Subcutaneous adipose tissue (tissue), 4 donors: ENCODE data around the gene LONP2. TPM values are rescaled to one million over a fixed set of nuclear protein-coding genes. Genes with fewer than 3 reads are reported as not detected.

Source experiments
- total RNA-seq, 4 donors: library from RNA; depleted of rRNA; stranded (reverse); fragments of >200 nt; gene quantifications; one replicate each; pipeline ENCODE4 v1.1.0, GENCODE V29; 2016
- TF ChIP-seq, protein P1 (sequence below): fragments of 450-650 bp; IDR thresholded peaks from one replicate; pipeline ENCODE4 v1.5.1; 2016; ENCODE audit warnings: low read depth, mild to moderate bottlenecking, control low read depth, antibody characterized with exemption, moderate library complexity

Gene LONP2
- total RNA-seq, 4 donors from 2014 or later, result 48.8 to 69.1 (median 55.1) TPM

DNA sequence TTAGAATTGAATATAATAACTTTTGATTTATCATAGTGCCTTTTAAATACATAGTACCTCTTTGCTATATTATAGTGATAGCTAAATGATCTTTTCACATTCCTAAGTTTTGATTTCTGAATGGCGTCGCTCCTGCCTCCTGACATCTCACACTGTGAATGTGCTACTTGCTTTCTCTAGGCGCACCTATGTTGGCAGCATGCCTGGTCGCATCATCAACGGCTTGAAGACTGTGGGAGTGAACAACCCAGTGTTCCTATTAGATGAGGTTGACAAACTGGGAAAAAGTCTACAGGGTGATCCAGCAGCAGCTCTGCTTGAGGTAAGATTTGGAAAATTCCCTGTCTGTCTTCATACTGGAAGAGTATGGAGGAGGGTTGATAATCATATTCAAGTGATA lies 33.1 kb downstream of the LONP2 start:
- TF ChIP-seq, protein P1, sequence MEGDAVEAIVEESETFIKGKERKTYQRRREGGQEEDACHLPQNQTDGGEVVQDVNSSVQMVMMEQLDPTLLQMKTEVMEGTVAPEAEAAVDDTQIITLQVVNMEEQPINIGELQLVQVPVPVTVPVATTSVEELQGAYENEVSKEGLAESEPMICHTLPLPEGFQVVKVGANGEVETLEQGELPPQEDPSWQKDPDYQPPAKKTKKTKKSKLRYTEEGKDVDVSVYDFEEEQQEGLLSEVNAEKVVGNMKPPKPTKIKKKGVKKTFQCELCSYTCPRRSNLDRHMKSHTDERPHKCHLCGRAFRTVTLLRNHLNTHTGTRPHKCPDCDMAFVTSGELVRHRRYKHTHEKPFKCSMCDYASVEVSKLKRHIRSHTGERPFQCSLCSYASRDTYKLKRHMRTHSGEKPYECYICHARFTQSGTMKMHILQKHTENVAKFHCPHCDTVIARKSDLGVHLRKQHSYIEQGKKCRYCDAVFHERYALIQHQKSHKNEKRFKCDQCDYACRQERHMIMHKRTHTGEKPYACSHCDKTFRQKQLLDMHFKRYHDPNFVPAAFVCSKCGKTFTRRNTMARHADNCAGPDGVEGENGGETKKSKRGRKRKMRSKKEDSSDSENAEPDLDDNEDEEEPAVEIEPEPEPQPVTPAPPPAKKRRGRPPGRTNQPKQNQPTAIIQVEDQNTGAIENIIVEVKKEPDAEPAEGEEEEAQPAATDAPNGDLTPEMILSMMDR, result no peak

DNA sequence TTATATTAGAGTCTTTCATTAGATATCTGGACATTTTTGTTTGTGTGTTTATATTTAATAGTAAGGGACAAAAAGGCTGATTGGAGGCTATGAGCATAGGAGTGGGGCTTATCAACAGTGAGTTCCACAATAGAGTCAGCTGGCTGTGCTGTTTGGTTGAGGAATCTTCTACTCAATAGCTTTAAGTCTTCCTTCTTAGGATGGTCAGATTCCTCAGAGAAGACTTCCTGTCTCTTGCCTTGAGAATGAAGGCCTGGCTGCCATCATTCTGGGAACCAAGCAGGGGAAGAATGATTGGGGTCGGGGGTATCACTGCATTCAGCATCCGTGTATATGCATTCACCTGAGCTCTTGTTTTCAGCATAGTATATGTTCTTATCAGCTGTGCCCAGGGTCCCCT lies 35.1 kb downstream of the LONP2 start:
- TF ChIP-seq, protein P1, result no peak

DNA sequence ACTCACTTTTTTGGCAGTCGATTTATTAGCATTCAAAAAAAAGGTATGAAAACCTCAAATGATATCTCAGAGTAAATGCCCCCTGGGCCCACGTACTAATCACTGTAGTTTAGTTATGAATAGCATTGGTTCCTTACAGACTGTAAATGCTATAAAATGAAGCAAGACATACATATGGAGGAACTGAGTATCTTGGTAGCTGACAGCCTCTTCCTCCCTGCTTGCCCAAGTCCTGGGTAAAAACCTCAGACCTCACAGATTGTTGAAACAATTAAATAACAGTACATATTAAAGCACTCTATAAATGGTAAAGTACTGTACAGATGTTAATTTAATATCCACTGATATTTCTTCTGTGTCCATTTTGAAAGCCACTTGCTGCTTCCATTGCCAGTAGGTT lies 36.4 kb downstream of the LONP2 start:
- TF ChIP-seq, protein P1, result no peak

DNA sequence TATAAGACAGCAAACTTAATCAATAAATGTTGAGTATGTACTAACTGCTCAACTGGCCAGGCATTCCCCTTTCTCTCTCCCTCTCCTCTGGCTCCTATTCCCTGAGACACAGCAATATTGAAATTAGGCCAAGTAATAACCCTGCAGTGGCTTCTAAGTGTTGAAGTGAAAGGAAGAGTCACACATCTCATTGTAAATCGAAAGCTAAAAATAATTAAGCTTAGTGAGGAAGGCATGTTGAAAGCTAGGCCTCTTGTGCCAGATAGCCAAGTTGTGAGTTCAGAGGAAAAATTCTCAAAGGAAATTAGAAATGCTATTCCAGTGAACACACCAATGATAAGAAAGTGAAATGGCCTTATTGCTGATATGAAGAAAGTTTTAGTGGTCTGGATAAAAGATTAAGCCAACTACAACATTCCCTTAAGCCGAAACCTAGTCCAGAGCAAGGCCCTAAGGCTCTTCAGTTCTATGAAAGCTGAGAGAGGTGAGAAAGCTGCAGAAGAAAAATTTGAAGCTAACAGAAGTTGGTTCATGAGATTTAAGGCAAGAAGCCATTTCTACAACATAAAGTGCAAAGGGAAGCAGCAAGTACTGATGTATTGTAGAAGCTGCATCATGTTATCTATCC lies 38.6 kb downstream of the LONP2 start:
- TF ChIP-seq, protein P1, result no peak

DNA sequence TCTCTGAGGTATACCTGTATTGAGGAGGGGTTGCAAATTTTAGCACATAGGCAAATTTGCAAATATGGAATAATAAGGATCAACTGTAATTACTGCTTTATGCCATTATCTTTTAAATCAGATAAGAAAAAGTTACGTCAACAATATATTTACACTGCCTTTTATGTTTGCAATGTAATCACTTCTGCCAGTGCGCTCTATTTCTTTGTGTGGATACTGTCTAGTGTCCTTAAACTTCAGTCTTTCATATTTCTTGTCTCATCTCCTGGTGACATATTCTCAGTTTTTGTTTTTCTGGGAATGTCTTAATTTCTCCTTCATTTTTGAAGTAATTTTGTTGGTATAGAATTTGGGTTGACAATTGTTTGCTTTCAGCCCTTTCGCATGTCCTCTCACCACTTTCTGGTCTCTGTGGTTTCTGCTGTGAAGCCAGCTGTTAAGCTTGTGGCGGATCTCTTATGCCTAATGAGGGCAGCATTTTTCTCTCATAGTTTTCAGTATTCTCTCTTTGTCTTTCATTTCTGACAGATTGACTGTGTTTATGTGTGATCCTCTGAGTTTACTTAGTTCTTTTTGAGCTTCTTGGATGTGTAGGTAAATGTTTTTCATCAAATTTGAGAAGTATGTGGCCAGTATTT lies 40.8 kb downstream of the LONP2 start:
- TF ChIP-seq, protein P1, result no peak

DNA sequence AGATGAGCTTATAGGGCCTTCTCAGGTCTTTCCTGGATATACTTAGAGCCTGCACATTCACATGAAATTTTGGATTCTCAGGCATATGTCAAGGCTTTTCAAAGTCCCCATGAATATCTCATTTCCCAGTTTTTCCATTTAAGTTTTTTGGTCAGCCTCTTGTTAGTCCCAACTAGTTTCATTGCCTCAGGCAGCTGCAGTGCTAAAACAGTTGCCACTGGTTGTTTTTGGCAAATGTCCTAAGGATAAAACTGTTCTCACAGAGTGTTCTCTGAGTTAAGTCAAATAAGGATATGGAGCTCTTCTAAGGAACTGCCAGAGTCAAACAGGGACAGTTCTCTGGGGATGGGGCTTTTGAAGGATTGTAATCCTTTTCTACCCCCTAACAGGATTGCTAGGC lies 43.1 kb downstream of the LONP2 start:
- TF ChIP-seq, protein P1, result no peak

DNA sequence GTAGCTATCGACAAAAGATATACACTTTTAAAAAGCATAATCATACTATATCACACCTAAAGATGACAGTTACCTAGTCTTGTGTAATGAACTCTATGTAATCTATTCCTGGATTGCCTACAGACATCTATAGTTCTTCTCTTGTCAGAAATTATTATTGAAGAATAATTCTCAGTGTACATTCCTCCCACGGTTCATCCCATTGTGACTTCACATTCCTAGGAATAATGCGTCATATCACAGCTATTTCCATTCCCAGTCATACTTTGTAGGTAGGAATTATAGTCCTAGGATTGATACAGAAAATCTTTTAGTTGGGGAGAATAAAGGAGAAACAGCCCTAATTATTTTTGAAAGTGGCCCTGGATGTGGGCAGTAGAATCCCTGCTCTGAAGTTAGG lies 47.2 kb downstream of the LONP2 start:
- TF ChIP-seq, protein P1, result no peak
